NCI-H146 treated with DMSO at 0.1 percent for 48 hours (cell line): Measurements from ENCODE around the gene RAB39A.
"Not testable (repeated sequence)": the region's sequence is repeated elsewhere in the genome, so short reads cannot be mapped to it uniquely, and the experiment has no call there.

ENCODE experiments used
- DNase-seq: peaks from one replicate; lab custom pipeline; 2025; ENCODE audit not compliant: unreplicated experiment; lab: John Stamatoyannopoulos, UW

RAB39A gene, protein sequence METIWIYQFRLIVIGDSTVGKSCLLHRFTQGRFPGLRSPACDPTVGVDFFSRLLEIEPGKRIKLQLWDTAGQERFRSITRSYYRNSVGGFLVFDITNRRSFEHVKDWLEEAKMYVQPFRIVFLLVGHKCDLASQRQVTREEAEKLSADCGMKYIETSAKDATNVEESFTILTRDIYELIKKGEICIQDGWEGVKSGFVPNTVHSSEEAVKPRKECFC

DNA sequence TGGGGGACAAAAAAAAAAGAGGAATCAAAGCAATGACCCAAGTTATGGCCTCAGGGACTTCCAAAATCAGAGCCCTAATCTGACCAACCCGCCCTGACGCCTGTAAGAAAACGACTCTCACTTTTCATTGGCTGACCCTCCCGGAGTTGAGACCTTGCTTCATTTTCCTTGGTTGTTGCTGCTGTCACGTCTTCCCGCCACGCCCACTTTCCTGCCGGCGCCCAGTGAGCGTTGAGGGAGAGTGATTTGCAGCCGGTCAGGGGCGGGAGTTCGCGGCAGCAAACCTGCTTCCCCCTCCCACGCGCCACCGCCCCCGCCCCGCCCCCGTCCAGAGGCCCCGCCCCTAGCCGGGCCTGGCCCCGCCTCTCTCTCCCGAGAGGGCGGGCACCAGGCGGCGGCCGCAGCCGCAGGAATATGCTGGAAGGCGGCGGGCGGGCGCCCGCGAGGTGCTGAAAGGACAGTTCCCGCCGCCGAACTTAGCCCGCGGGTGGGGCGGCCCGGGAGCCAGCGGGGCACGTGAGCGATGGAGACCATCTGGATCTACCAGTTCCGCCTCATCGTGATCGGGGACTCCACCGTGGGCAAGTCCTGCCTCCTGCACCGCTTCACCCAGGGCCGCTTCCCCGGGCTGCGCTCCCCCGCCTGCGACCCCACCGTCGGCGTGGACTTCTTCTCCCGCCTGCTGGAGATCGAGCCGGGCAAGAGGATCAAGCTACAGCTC lies at the start of gene RAB39A:
RAB39A (plus strand) TSS at position 403 of the 721 bp plus-strand sequence; CDS start at position 524, 121 bp downstream.
- DNase-seq = peak; percentile 96

DNA sequence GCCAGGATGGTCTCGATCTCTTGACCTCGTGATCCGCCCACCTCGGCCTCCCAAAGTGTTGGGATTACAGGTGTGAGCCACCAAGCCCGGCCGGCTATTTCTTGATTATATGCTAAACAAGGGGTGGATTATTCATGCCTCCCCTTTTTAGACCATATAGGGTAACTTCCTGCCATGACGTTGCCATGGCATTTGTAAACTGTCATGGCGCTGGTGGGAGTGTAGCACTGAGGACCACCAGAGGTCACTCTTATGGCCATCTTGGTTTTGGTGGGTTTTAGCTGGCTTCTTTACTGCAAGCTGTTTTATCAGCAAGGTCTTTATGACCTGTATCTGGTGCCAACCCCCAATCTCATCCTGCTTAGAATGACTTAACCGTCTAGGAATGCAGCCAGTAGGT lies 46.8 kb upstream of the RAB39A start:
- DNase-seq = not testable (repeated sequence)

- no peak for DNase-seq
Measured at GRCh38 chr11:107882095-107882820, 46.0 kb upstream of the RAB39A start.

GRCh38 chr11:107898270-107898669 lies 30.0 kb upstream of the RAB39A start:
- no peak for DNase-seq

DNA sequence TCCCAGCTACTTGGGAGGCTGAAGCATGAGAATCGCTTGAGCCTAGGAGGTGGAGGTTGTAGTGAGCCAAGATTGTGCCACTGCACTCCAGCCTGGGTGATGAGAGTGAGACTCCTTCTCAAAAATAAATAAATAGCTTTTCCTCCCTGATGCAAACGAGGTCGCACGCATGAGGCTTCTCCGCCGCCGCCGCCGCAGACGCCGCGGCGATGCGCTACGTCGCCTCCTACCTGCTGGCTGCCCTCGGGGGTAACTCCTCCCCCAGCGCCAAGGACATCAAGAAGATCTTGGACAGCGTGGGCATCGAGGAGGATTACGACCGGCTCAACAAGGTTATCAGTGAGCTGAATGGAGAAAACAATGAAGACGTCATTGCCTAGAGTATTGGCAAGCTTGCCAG lies 20.0 kb upstream of the RAB39A start:
- no peak for DNase-seq

GRCh38 chr11:107912415-107912814 lies 15.8 kb upstream of the RAB39A start:
- not testable (repeated sequence) for DNase-seq

DNA sequence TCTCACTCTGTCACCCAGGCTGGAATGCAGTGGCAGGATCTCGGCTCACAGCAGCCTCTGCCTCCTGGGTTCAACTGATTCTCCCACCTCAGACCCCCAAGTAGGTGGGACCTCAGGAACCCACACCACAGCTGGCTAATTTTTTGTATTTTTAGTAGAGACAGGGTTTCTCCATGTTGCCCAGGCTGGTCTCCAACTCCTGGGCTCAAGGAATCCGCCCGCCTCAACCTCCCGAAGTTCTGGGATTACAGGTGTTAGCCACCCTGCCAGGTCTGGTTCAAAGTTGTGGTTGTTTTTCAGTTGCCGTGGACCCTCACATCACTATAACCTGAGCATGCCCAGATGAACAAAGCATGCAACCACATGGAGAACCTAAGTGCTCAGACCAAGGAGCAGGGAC lies 13.0 kb upstream of the RAB39A start:
- no peak for DNase-seq

- DNase-seq = peak; percentile 17
Measured at GRCh38 chr11:107916671-107917241, 11.5 kb upstream of the RAB39A start.

DNA sequence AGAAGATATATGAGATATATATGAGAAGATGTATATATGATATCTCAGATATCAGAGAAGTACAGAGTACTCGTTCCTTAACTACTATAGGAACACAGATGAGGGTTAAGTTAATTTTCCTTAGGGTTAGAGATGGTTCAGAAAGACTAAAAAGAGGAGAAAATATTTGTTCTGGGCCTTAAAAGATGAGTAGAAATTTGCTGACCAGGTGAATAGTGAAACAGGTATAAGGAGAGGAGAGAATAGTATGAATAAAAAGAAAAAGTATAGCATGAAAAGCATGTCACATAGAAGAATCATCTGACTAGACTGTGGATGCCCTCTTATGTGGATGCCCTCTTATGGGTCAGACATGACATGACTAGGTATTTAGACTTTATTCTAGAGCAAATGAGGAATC lies 6.3 kb upstream of the RAB39A start:
- DNase-seq = no peak

DNA sequence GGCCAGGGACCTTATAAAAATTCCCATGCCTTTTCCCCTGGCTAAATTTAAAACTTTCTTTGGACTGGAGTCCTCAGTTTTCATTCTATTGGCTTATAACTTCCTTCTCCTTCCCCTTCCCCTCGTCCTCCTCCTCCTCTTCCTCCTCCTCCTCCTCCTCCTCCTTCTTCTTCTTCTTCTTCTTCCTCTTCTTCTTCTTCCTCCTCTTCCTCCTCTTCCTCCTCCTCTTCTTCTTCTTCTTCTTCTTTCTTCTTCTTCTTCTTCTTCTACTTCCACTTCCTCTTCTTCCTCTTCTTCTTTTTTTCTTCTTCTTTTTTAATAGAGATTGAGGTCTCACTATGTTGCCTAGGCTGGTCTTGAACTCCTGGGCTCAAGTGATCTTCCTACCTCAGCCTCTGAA lies 4.7 kb upstream of the RAB39A start:
- DNase-seq = not testable (repeated sequence)

- DNase-seq = no peak
Measured at GRCh38 chr11:107924306-107924705, 3.9 kb upstream of the RAB39A start.

GRCh38 chr11:107927559-107927958 lies 689 bp upstream of the RAB39A start:
- no peak for DNase-seq

DNA sequence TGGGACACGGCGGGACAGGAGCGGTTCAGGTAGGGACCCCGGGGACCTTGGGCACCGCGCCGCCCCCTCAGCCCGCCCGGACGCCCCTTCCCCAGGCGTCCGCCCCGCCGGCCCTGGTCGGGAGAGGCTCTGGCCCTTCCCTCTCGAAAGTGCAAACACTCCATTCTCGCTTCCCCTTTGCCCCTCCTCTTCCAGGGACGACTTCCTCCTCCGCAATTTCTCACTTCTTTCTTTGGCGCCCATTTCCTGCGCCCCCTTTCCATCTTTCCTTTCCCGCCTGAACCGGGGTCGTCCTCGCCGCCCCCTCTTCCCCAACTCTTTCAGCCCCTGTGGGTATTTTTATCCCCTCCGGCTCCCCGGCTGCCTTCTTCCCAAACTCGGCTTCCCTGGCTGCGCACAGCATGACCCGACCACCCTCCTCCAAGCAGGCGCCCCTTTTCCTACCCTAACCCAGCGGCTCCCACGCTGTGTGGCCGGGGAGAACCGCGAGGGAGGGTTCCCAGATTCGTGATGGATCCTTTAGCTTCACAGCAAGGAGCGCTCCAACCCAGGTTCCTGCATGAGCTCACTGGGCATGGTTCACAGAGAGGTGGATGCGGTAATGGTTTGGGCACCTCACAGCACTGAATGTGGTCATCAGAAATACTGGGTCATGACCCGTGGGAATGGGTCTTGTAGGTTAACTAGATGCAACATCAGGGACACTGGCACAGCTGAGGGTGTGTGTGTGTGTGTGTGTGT lies 689 bp downstream of the RAB39A start:
- peak; percentile 38 for DNase-seq

GRCh38 chr11:107929611-107930200 lies 1.5 kb downstream of the RAB39A start:
- DNase-seq = no peak

DNA sequence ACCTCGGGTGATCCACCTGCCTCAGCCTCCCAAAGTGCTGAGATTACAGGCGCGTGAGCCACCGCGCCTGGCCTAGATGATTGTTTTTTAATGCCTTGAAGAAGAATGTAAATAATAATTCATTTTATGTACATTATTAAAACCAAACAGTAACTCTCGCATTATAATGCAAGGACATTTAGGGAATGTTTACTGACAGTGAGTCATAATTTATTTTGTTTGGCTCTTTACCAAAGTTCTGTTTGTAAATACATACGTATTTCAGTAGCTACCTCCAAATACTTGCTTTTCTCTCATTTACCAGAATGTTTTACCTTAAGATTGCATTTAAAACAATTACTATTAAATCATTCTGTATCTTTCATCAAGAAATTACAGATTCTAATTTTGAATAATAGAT lies 3.0 kb downstream of the RAB39A start:
- DNase-seq = no peak

DNA sequence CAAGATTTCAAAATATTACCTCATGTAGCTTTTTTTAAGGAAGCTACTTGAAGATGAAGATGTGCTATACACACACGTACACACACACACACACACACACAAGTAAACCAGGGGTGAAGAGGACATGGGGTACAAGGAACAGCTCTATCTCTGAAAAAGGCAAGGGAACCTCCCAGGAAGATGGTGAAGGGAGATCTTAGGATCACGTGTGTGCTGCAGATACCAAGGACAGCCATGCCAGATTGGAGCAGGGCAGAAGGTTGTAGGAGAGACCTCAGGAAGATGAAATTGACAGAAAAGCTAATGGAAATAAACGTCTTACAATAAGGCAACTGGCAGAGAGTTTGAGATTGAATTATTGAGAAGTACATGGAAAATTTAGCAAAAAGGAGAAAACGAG lies 19.7 kb downstream of the RAB39A start:
- DNase-seq = no peak

GRCh38 chr11:107948328-107948727 lies 20.1 kb downstream of the RAB39A start:
- not testable (repeated sequence) for DNase-seq

DNA sequence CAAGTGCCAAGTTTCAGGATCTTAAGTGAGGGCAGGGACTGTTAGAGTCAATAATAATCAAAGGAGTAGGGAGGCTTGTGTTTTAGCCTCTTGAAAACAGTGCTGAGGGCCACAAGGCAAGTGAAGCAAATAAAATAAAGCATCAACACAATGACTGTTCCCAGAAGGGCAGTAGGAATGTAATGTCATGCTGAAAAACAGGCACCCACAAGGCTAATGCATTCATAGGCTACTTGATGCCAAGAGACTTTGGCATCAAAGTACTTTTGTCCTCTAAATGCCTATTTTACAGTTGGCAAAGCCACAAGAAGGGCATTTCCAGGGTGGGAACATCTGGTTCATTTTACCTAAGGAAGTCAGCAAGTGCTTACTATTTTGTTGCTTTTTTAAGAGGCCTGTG lies 22.9 kb downstream of the RAB39A start:
- no peak for DNase-seq

DNA sequence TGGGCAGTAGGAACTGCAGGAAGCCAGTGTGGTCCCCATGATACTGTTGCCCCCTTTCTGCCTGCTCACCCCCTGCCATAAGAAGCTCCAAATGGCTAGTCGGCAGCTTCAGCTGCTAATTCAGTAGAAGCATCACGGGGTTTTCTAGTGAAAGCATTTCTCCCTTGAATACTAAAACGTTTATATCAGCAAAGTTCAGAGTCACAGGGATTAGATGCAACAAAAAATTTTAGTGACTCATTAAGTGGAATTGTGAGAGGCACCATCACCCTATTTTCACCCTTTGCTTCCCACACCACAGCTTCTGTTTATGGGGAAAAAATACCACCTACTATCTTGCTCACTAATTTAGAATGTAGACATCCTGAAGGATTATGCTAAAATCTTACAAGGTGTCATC lies 25.2 kb downstream of the RAB39A start:
- no peak for DNase-seq

DNA sequence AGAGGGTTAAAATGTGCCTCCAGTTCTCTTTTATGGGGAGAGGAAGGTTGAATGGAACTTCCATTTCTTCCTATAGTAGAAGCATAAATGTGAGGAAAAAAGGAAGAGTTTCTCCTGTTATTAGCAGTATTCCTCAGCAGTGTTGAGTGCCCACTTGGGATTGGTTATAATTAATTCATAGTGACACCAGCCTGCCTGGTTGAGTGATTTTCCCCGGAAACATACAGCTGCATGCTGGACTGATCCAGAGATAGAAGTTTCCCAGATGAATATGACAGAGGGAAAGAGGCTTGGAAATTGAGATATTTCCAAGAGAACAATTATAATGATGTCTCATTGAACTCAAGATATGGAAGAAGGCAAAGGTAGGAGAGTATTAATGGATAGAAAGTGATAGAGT lies 28.3 kb downstream of the RAB39A start:
- DNase-seq = no peak
